SJCRH30 (cell line): ENCODE results near the gene AHI1. TPM values are rescaled to one million over a fixed set of nuclear protein-coding genes. Genes with fewer than 3 reads are reported as not detected.
"Not testable (repeated sequence)": the region's sequence is repeated elsewhere in the genome, so short reads cannot be mapped to it uniquely, and the experiment has no call there.

Experiments
- DNase-seq, 2 experiments: peaks; one replicate each; pipeline ENCODE4 v3.0.0-alpha.2; 2015 to 2020
- H3K27ac ChIP-seq: fragments of 250-450 bp; sonication (Bioruptor Pico); 2 replicates; pipeline ENCODE4 v1.5.1; 2020; ENCODE audit warnings: mild to moderate bottlenecking, moderate library complexity
- H3K27me3 ChIP-seq: fragments of 250-450 bp; sonication (Bioruptor Pico); 2 replicates; pipeline ENCODE4 v1.5.1; 2020; ENCODE audit warnings: mild to moderate bottlenecking, moderate library complexity
- H3K36me3 ChIP-seq: fragments of 250-450 bp; sonication (Bioruptor Pico); 2 replicates; pipeline ENCODE4 v1.5.1; 2020; ENCODE audit warnings: mild to moderate bottlenecking, moderate library complexity
- H3K4me1 ChIP-seq: fragments of 250-450 bp; sonication (Bioruptor Pico); 2 replicates; pipeline ENCODE4 v1.5.1; 2020; ENCODE audit warnings: mild to moderate bottlenecking, moderate library complexity
- H3K4me3 ChIP-seq: fragments of 250-450 bp; sonication (Bioruptor Pico); 2 replicates; pipeline ENCODE4 v1.5.1; 2020; ENCODE audit warnings: mild to moderate bottlenecking, moderate library complexity
- H3K9me3 ChIP-seq: fragments of 250-450 bp; sonication (Bioruptor Pico); replicated peaks from 2 replicates; pipeline ENCODE4 v1.5.1; 2020; ENCODE audit warnings: mild to moderate bottlenecking, moderate library complexity
- total RNA-seq: library from RNA; depleted of rRNA; stranded (reverse); fragments of >200 nt; shearing (Covaris generic); gene quantifications from 2 replicates; pipeline ENCODE4 v1.2.3, GENCODE V29; 2014

Gene AHI1
- total RNA-seq, 1 experiment from 2014 or later: 17.8 TPM

- Histone ChIP-seq H3K27me3 (no peaks in the 10 kb centered on the region), H3K9me3 (no peaks in the 10 kb centered on the region), H3K27ac (no peak overlapping the region), H3K4me3 (no peak overlapping the region), H3K4me1 (no peaks in the 10 kb centered on the region), H3K36me3 (peaks cover 2% of the 10 kb centered on the region; the same call in 1 of the 2 replicates)
- no peak for DNase-seq
Measured at GRCh38 chr6:135410856-135411255, 86.7 kb downstream of the AHI1 start.

GRCh38 chr6:135403584-135403983 is 94.0 kb downstream of the AHI1 start:
- peaks cover 2% of the 10 kb centered on the region; the same call in 1 of the 2 replicates for H3K36me3 ChIP-seq
- H3K9me3 ChIP-seq: no peaks in the 10 kb centered on the region
- H3K27ac ChIP-seq: no peak overlapping the region
- H3K4me1 ChIP-seq: no peaks in the 10 kb centered on the region
- H3K4me3 ChIP-seq: no peak overlapping the region
- DNase-seq: no peak
- no peaks in the 10 kb centered on the region for H3K27me3 ChIP-seq

GRCh38 chr6:135402311-135402710 is 95.2 kb downstream of the AHI1 start:
- no peak overlapping the region for H3K27ac ChIP-seq
- no peak overlapping the region for H3K4me3 ChIP-seq
- DNase-seq: no peak
- H3K36me3 ChIP-seq: peaks cover 2% of the 10 kb centered on the region; the same call in 1 of the 2 replicates
- H3K4me1 ChIP-seq: no peaks in the 10 kb centered on the region
- no peaks in the 10 kb centered on the region for H3K27me3 ChIP-seq
- H3K9me3 ChIP-seq: no peaks in the 10 kb centered on the region

GRCh38 chr6:135397172-135397952 is 100.2 kb downstream of the AHI1 start:
- no peak for DNase-seq
- no peak overlapping the region for H3K27ac ChIP-seq
- no peak overlapping the region for H3K4me3 ChIP-seq
- H3K9me3 ChIP-seq: no peaks in the 10 kb centered on the region
- no peaks in the 10 kb centered on the region for H3K36me3 ChIP-seq
- H3K4me1 ChIP-seq: no peaks in the 10 kb centered on the region
- H3K27me3 ChIP-seq: no peaks in the 10 kb centered on the region

- H3K9me3 ChIP-seq: no peaks in the 10 kb centered on the region
- H3K4me1 ChIP-seq: no peaks in the 10 kb centered on the region
- no peak for DNase-seq
- no peaks in the 10 kb centered on the region for H3K36me3 ChIP-seq
- no peak overlapping the region for H3K4me3 ChIP-seq
- H3K27me3 ChIP-seq: no peaks in the 10 kb centered on the region
- H3K27ac ChIP-seq: no peak overlapping the region
Measured at GRCh38 chr6:135395136-135395535, 102.4 kb downstream of the AHI1 start.

GRCh38 chr6:135393289-135393688 is 104.3 kb downstream of the AHI1 start:
- DNase-seq: no peak
- H3K36me3 ChIP-seq: no peaks in the 10 kb centered on the region
- no peak overlapping the region for H3K27ac ChIP-seq
- no peaks in the 10 kb centered on the region for H3K27me3 ChIP-seq
- no peaks in the 10 kb centered on the region for H3K9me3 ChIP-seq
- H3K4me1 ChIP-seq: no peaks in the 10 kb centered on the region
- no peak overlapping the region for H3K4me3 ChIP-seq

GRCh38 chr6:135390458-135390857 is 107.1 kb downstream of the AHI1 start:
- no peaks in the 10 kb centered on the region for H3K9me3 ChIP-seq
- H3K4me3 ChIP-seq: no peak overlapping the region
- no peak overlapping the region for H3K27ac ChIP-seq
- no peaks in the 10 kb centered on the region for H3K27me3 ChIP-seq
- H3K4me1 ChIP-seq: no peaks in the 10 kb centered on the region
- no peak for DNase-seq
- no peaks in the 10 kb centered on the region for H3K36me3 ChIP-seq

GRCh38 chr6:135385299-135385698 is 112.2 kb downstream of the AHI1 start:
- Histone ChIP-seq H3K36me3 (no peaks in the 10 kb centered on the region), H3K4me3 (no peak overlapping the region), H3K27me3 (no peaks in the 10 kb centered on the region), H3K4me1 (no peaks in the 10 kb centered on the region), H3K27ac (no peak overlapping the region), H3K9me3 (no peaks in the 10 kb centered on the region)
- DNase-seq: no peak

- no peak for DNase-seq
- no peaks in the 10 kb centered on the region for H3K9me3 ChIP-seq
- H3K27me3 ChIP-seq: no peaks in the 10 kb centered on the region
- H3K36me3 ChIP-seq: no peaks in the 10 kb centered on the region
- H3K4me3 ChIP-seq: no peak overlapping the region
- H3K4me1 ChIP-seq: no peaks in the 10 kb centered on the region
- H3K27ac ChIP-seq: no peak overlapping the region
Measured at GRCh38 chr6:135383766-135384165, 113.8 kb downstream of the AHI1 start.

GRCh38 chr6:135383301-135383700 is 114.2 kb downstream of the AHI1 start:
- DNase-seq: no peak
- Histone ChIP-seq H3K36me3 (no peaks in the 10 kb centered on the region), H3K27me3 (no peaks in the 10 kb centered on the region), H3K4me1 (no peaks in the 10 kb centered on the region), H3K9me3 (no peaks in the 10 kb centered on the region), H3K27ac (no peak overlapping the region), H3K4me3 (no peak overlapping the region)

GRCh38 chr6:135382182-135382628 is 115.3 kb downstream of the AHI1 start:
- H3K27me3 ChIP-seq: no peaks in the 10 kb centered on the region
- no peak overlapping the region for H3K4me3 ChIP-seq
- no peak for DNase-seq
- no peaks in the 10 kb centered on the region for H3K36me3 ChIP-seq
- H3K9me3 ChIP-seq: no peaks in the 10 kb centered on the region
- no peak overlapping the region for H3K27ac ChIP-seq
- no peaks in the 10 kb centered on the region for H3K4me1 ChIP-seq

GRCh38 chr6:135380793-135381192 is 116.7 kb downstream of the AHI1 start:
- H3K4me1 ChIP-seq: no peaks in the 10 kb centered on the region
- H3K27me3 ChIP-seq: no peaks in the 10 kb centered on the region
- H3K27ac ChIP-seq: no peak overlapping the region
- no peaks in the 10 kb centered on the region for H3K36me3 ChIP-seq
- H3K4me3 ChIP-seq: no peak overlapping the region
- H3K9me3 ChIP-seq: no peaks in the 10 kb centered on the region
- DNase-seq: no peak

- H3K27ac ChIP-seq: no peak overlapping the region
- H3K36me3 ChIP-seq: no peaks in the 10 kb centered on the region
- no peak overlapping the region for H3K4me3 ChIP-seq
- H3K27me3 ChIP-seq: no peaks in the 10 kb centered on the region
- H3K9me3 ChIP-seq: no peaks in the 10 kb centered on the region
- no peaks in the 10 kb centered on the region for H3K4me1 ChIP-seq
- DNase-seq: no peak
Measured at GRCh38 chr6:135379647-135380046, 117.9 kb downstream of the AHI1 start.

GRCh38 chr6:135372758-135373157 is 124.8 kb downstream of the AHI1 start:
- H3K9me3 ChIP-seq: no peaks in the 10 kb centered on the region
- H3K4me3 ChIP-seq: no peak overlapping the region
- H3K36me3 ChIP-seq: no peaks in the 10 kb centered on the region
- H3K27me3 ChIP-seq: no peaks in the 10 kb centered on the region
- no peaks in the 10 kb centered on the region for H3K4me1 ChIP-seq
- no peak for DNase-seq
- no peak overlapping the region for H3K27ac ChIP-seq

- H3K9me3 ChIP-seq, H3K36me3 ChIP-seq, H3K27me3 ChIP-seq, DNase-seq, H3K4me3 ChIP-seq, H3K4me1 ChIP-seq, H3K27ac ChIP-seq: not testable (repeated sequence)
Measured at GRCh38 chr6:135363622-135364021, 133.9 kb downstream of the AHI1 start.

GRCh38 chr6:135362124-135362523 is 135.4 kb downstream of the AHI1 start:
- DNase-seq: no peak
- H3K9me3 ChIP-seq: no peaks in the 10 kb centered on the region
- H3K4me1 ChIP-seq: no peaks in the 10 kb centered on the region
- H3K27ac ChIP-seq: no peak overlapping the region
- H3K4me3 ChIP-seq: no peak overlapping the region
- no peaks in the 10 kb centered on the region for H3K27me3 ChIP-seq
- no peaks in the 10 kb centered on the region for H3K36me3 ChIP-seq
